A549 (cell line): ENCODE results near the gene EXOC2. TPM values are rescaled to one million over a fixed set of nuclear protein-coding genes. Genes with fewer than 3 reads are reported as not detected.

Experiments
- ATAC-seq, 2 experiments: fragments of 200-7000 bp in 1 of 2; fragments of >200 bp in 1 of 2; cut with Nextera tagmentation in 1 of 2; cut with Tn5 transposase in 1 of 2; 3 replicates each; pipeline versions ENCODE4 v1.8.0 to v1.9.1; 2018 to 2020; ENCODE audit warnings: mild to moderate bottlenecking in 1 of 2, moderate library complexity in 1 of 2
- CTCF ChIA-PET: fragments of 300-600 bp; sonication (Branson Sonifier 250); formaldehyde crosslinking; extraction: SDS; loops from one replicate; lab custom pipeline; 2021; ENCODE audit warnings: antibody characterized with exemption, inconsistent platforms; lab: Yijun Ruan, JAX
- POLR2A ChIA-PET: fragments of 350-600 bp; formaldehyde crosslinking; extraction: SDS; loops from one replicate; lab custom pipeline; 2021; ENCODE audit warnings: antibody characterized with exemption, inconsistent platforms; lab: Yijun Ruan, JAX
- DNase-seq, 2 experiments: peaks; one replicate each; pipeline versions ENCODE4 v3.0.0 to v3.0.0-alpha.2; 2011 to 2016; ENCODE audit warnings: low read depth in 1 of 2, low spot score in 1 of 2
- FAIRE-seq: peaks from 2 replicates; lab custom pipeline; 2011; peaks lifted over from hg19 to GRCh38; lab: Jason Lieb, UNC
- H3K27ac ChIP-seq, 2 experiments: fragments of >200 bp; sonication (Bioruptor Twin); formaldehyde crosslinking; 3 replicates each; pipeline ENCODE4 v1.5.1; 2016 to 2017
- H3K4me1 ChIP-seq: fragments of >200 bp; sonication (Bioruptor Twin); formaldehyde crosslinking; 3 replicates; pipeline ENCODE4 v1.6.1; 2016
- H3K4me2 ChIP-seq: fragments of >200 bp; sonication (Bioruptor Twin); formaldehyde crosslinking; 3 replicates; pipeline ENCODE4 v1.6.1; 2016
- H3K4me3 ChIP-seq: fragments of >200 bp; sonication (Bioruptor Twin); formaldehyde crosslinking; 3 replicates; pipeline ENCODE4 v1.5.1; 2016
- H3K9me3 ChIP-seq: fragments of >200 bp; sonication (Bioruptor Twin); formaldehyde crosslinking; 3 replicates; pipeline ENCODE4 v1.6.1; 2016
- CBX2 ChIP-seq: fragments of 200-600 bp; sonication (generic); IDR thresholded peaks from 2 replicates; pipeline ENCODE4 v1.6.1; 2016; ENCODE audit warnings: low read depth, mild to moderate bottlenecking, borderline replicate concordance
- CBX8 ChIP-seq: fragments of 200-600 bp; sonication (generic); IDR thresholded peaks from 2 replicates; pipeline ENCODE4 v1.6.1; 2016
- CHD2 ChIP-seq: fragments of 150-350 bp; IDR thresholded peaks from 2 replicates; pipeline ENCODE4 v1.6.1; 2014; ENCODE audit warnings: low read length; ENCODE audit not compliant: partially characterized antibody
- EHMT2 ChIP-seq: fragments of 200-600 bp; sonication (generic); IDR thresholded peaks from 2 replicates; pipeline ENCODE4 v1.6.1; 2016; ENCODE audit warnings: antibody characterized with exemption, low read depth, mild to moderate bottlenecking, moderate library complexity
- EP300 ChIP-seq, 2 experiments: fragments of >200 bp; sonication (Bioruptor Twin); formaldehyde crosslinking; IDR thresholded peaks; 2 replicates in 1 of 2; 3 replicates in 1 of 2; pipeline ENCODE4 v1.6.1; 2016 to 2017
- ESRRA ChIP-seq: fragments of 150-350 bp; IDR thresholded peaks from 2 replicates; pipeline ENCODE4 v1.6.1; 2014; ENCODE audit warnings: mild to moderate bottlenecking, low read length, borderline replicate concordance
- FOSB ChIP-seq: fragments of 250-450 bp; sonication (Bioruptor Pico); IDR thresholded peaks from 2 replicates; pipeline ENCODE4 v1.5.0; 2020; ENCODE audit warnings: mild to moderate bottlenecking, moderate library complexity
- HMGXB4 ChIP-seq: fragments of 250-450 bp; sonication (Bioruptor Pico); IDR thresholded peaks from 2 replicates; pipeline ENCODE4 v1.5.0; 2021; ENCODE audit warnings: mild to moderate bottlenecking, moderate library complexity, borderline replicate concordance
- HOXA7 ChIP-seq: fragments of 250-450 bp; sonication (Bioruptor Pico); IDR thresholded peaks from 2 replicates; pipeline ENCODE4 v1.5.0; 2020; ENCODE audit warnings: mild to moderate bottlenecking, moderate library complexity
- JUNB ChIP-seq: fragments of >200 bp; sonication (Bioruptor Twin); formaldehyde crosslinking; IDR thresholded peaks from 2 replicates; pipeline ENCODE4 v1.6.1; 2016
- KDM5A ChIP-seq: fragments of 200-600 bp; sonication (generic); IDR thresholded peaks from 2 replicates; pipeline ENCODE4 v1.6.1; 2016; ENCODE audit warnings: antibody characterized with exemption, mild to moderate bottlenecking
- MAX ChIP-seq: IDR thresholded peaks from 2 replicates; pipeline ENCODE4 v1.6.1; 2012
- NR3C1 ChIP-seq: fragments of >200 bp; sonication (Bioruptor Twin); formaldehyde crosslinking; IDR thresholded peaks from 3 replicates; pipeline ENCODE4 v1.6.1; 2017
- RARB ChIP-seq: fragments of 250-450 bp; sonication (Bioruptor Pico); IDR thresholded peaks from 2 replicates; pipeline ENCODE4 v1.8.0; 2021; ENCODE audit warnings: mild to moderate bottlenecking, moderate library complexity
- RCOR1 ChIP-seq: fragments of 150-350 bp; IDR thresholded peaks from 2 replicates; pipeline ENCODE4 v1.6.1; 2014; ENCODE audit warnings: antibody characterized with exemption, low read length, low read depth
- REST ChIP-seq: fragments of 200-600 bp; sonication (generic); IDR thresholded peaks from 2 replicates; pipeline ENCODE4 v1.6.1; 2016; ENCODE audit warnings: antibody characterized with exemption, mild to moderate bottlenecking, moderate library complexity
- TFCP2L1 ChIP-seq: fragments of 250-450 bp; sonication (Bioruptor Pico); IDR thresholded peaks from 2 replicates; pipeline ENCODE4 v1.5.0; 2021; ENCODE audit warnings: mild to moderate bottlenecking
- TP53 ChIP-seq: fragments of 250-450 bp; sonication (Bioruptor Pico); IDR thresholded peaks from 2 replicates; pipeline ENCODE4 v1.5.0; 2021; ENCODE audit warnings: mild to moderate bottlenecking, moderate library complexity
- USF2 ChIP-seq: fragments of 450-650 bp; IDR thresholded peaks from 2 replicates; pipeline ENCODE4 v1.6.1; 2014; ENCODE audit warnings: antibody characterized with exemption
- WGBS: methylation state at CpG from one replicate; pipeline ENCODE4 v1.1.6; 2017; ENCODE audit errors: missing lambda C conversion rate; 5-methylcytosine and 5-hydroxymethylcytosine counted together
- polyA plus RNA-seq, 4 experiments: library from polyadenylated mRNA; depleted of rRNA in 3 of 4; stranded (reverse); fragments of >200 nt; fragmentation: RNase III in 1 of 4; extraction: RNeasy Plus Mini Kit Qiagen cat#74134 plus additional on column Dnase treatment in 1 of 4; gene quantifications; 2 replicates in 3 of 4; 3 replicates in 1 of 4; pipeline ENCODE4 v1.2.3, GENCODE V29; 2011 to 2017
- TF ChIP-seq, protein P1 (sequence below): fragments of >200 bp; sonication (Bioruptor Twin); formaldehyde crosslinking; IDR thresholded peaks from 2 replicates; pipeline ENCODE4 v1.6.1; 2016

EXOC2 gene
- polyA plus RNA-seq, 2 of the 4 experiments (the other 2 are of a cell fraction): 13.3 to 22.9 TPM

GRCh38 chr6:658244-658643 lies 34.7 kb downstream of the EXOC2 start (continued):
- no peak for TF ChIP-seq CBX2
- no peak for TF ChIP-seq TFCP2L1 (CRISPR knock-in tag)
- no peak for TF ChIP-seq TP53
- TF ChIP-seq CHD2: no peak
- TF ChIP-seq, protein P1, sequence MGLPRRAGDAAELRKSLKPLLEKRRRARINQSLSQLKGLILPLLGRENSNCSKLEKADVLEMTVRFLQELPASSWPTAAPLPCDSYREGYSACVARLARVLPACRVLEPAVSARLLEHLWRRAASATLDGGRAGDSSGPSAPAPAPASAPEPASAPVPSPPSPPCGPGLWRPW: no peak

DNA sequence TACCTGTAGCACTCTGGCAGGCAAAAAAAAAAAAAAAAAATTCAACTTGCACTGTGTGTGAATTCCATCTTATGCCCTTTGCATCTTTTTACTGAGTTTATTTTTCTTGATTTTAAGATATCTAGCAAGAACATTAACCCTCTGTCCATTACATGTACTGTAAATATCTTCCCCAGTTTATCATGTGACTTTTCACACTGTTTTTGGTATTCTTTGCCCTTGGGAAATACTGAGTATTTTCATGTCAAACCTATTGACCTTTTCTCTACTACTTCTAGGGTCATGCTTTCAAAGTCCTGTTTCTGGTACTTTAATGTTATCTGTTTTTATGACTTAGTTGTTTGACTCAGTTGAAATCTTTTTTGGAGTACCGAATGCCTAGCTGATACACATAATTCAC lies 35.2 kb downstream of the EXOC2 start:
- DNase-seq (no peak), ATAC-seq (no peak), FAIRE-seq (no peak)
- Histone ChIP-seq H3K4me3 (no peak overlapping the region), H3K4me1 (peaks cover 18% of the 10 kb centered on the region), H3K4me2 (no peak overlapping the region), H3K27ac (no peak overlapping the region), H3K9me3 (no peaks in the 10 kb centered on the region)
- ChIA-PET POLR2A (no interaction called here), CTCF (interaction anchor here (0.5 kb wide), 1 partner anchor 256 kb away, joined by 3 read pairs; no protein-coding TSS in a partner anchor)
- WGBS: 94% methylated on average over 1 of the region's 1 CpG
- TF ChIP-seq JUNB: no peak

DNA sequence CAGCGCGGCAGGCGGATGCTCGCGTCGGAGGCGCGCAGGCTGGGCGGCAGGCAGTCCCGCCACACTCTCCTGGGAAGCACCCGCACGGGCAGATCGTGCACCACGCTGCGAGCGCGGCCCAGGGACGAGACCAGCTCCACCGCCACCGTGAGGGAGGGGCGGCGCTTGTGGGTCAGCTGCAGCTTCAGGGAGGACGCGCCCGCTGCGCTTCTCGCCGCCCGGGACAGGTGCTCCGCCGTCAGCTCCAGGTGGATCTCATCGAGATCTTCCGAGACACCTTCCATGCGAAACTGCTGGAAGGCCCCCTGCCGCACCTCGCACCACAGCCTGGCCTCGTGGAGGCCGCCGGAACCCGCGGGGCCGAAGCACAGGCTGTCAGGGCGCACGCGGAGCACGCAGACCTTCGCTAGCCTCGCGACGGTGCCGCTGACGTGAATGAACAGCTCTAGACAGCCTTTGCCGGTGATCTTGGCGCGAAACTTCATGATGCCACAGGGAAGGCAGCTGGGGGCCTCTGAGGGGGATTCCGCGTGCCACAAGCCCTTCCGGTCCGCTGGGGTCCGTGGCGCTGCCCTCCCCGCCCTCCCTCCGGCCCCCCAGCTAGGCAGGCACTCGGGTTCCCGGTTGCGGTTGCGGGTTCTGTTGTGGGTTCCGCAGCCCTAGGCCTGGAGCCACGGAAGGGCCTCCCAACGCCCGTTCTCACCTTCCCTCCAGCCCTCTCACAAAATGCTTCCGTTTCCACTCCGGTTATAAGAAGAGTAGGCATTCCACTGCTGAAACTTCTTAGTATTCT lies 36.3 kb downstream of the EXOC2 start, which contains the start of gene HUS1B:
TSS of gene HUS1B (minus strand) at position 641 of the 793 bp plus-strand sequence. CDS start at position 485, 156 bp downstream.
- WGBS: 92% methylated on average over 20 of the region's 73 CpGs
- TF ChIP-seq RCOR1 (no peak), HOXA7 (CRISPR knock-in tag) (no peak), EHMT2 (no peak), FOSB (CRISPR knock-in tag) (no peak), USF2 (no peak), TP53 (no peak), HMGXB4 (no peak), RARB (CRISPR knock-in tag) (no peak)
- no peak for FAIRE-seq
- no peak for DNase-seq
- Histone ChIP-seq H3K4me2 (no peak within 1 kb of the TSS), H3K27ac (no peak within 1 kb of the TSS), H3K4me1 (peaks cover 18% of the 10 kb centered on the region), H3K9me3 (no peaks in the 10 kb centered on the region), H3K4me3 (no peak within 1 kb of the TSS)
- ChIA-PET CTCF (interaction anchor here (1.5 kb wide), 1 partner anchor 13 kb away, joined by 3 read pairs; no protein-coding TSS in a partner anchor), POLR2A (no interaction called here)
- ATAC-seq: no peak

DNA sequence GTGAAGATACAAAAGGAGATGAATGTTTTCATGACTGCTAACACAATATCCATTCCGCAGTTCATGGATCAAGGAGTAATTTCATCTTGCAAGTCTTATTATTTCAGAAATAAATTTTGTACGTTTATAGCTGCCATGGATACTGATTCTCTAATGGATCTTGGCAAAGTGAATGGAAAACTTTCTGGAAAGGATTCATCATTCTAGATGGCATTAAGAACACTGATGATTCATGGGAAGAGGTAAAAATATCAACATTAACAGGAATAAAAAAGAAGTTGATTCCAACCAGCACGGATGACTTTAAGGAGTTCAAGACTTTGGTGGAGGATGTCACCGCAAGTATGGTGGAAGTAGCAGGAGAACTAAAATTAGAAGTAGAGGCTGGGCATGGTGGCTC lies 38.8 kb downstream of the EXOC2 start:
- FAIRE-seq (no peak), DNase-seq (no peak), ATAC-seq (no peak)
- ChIA-PET POLR2A (no interaction called here), CTCF (no interaction called here)
- Histone ChIP-seq H3K27ac (no peak overlapping the region), H3K4me3 (no peak overlapping the region), H3K4me2 (no peak overlapping the region), H3K4me1 (peaks cover 2% of the 10 kb centered on the region; the same call in 2 of the 3 replicates), H3K9me3 (no peaks in the 10 kb centered on the region)
- WGBS: 85% methylated on average over 4 of the region's 4 CpGs
- no peak for TF ChIP-seq NR3C1
- TF ChIP-seq, all 56 proteins: peak for 0

DNA sequence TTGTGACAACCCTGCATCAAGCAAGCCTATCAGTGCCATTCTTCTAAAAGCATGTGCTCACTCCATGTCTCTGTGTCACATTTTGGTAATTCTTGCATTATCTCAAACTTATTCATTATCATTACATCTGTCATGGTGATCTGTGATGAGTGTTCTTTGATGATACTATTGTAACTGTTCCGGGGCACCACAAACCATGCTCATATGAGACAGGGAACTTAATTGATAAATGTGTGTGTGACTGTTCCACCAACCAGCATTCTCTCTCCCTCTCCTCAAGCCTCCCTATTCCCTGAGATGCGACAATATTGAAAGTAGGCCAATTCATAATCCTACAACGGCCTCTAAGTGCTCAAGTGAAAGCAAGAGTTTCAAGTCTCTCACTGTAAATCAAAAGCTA lies 40.1 kb downstream of the EXOC2 start:
- ChIA-PET POLR2A (no interaction called here), CTCF (no interaction called here)
- H3K4me1 ChIP-seq: no peaks in the 10 kb centered on the region
- H3K27ac ChIP-seq: no peak overlapping the region
- no peak overlapping the region for H3K4me3 ChIP-seq
- H3K9me3 ChIP-seq: no peaks in the 10 kb centered on the region
- DNase-seq (no peak), ATAC-seq (no peak), FAIRE-seq (no peak)
- WGBS: 95% methylated on average over 3 of the region's 3 CpGs
- no peak overlapping the region for H3K4me2 ChIP-seq
- TF ChIP-seq ESRRA (no peak), KDM5A (no peak), CBX2 (no peak), REST (no peak), RCOR1 (no peak), CBX8 (no peak), USF2 (no peak), MAX (no peak), EP300 (IDR thresholded peaks at IDR 0.05) (no peak)
